Omental fat pad (tissue), 4 donors: Measurements from ENCODE around the gene SMIM12. TPM values are rescaled to one million over a fixed set of nuclear protein-coding genes. Genes with fewer than 3 reads are reported as not detected.

Experiments used
- ATAC-seq: fragments of 150-250 bp; one replicate; pipeline ENCODE4 v1.9.1; 2016; ENCODE audit warnings: mild to moderate bottlenecking, moderate library complexity; ENCODE audit not compliant: low FRiP score
- DNase-seq: peaks from one replicate; pipeline ENCODE4 v3.0.0-alpha.2; 2019; ENCODE audit warnings: low spot score
- total RNA-seq, 4 donors: library from RNA; depleted of rRNA; stranded (reverse); fragments of >200 nt; gene quantifications; one replicate each; pipeline ENCODE4 v1.1.0, GENCODE V29; 2016
- TF ChIP-seq, protein P1 (sequence below), 3 donors: fragments of 450-650 bp; IDR thresholded peaks; one replicate each; pipeline ENCODE4 v1.5.1; 2016 to 2017; ENCODE audit warnings: antibody characterized with exemption in 3 of 3, mild to moderate bottlenecking in 3 of 3, moderate library complexity in 2 of 3

The SMIM12 gene
- total RNA-seq, 4 donors from 2014 or later: 34.0 to 65.4 (median 42.1) TPM

- TF ChIP-seq, protein P1, sequence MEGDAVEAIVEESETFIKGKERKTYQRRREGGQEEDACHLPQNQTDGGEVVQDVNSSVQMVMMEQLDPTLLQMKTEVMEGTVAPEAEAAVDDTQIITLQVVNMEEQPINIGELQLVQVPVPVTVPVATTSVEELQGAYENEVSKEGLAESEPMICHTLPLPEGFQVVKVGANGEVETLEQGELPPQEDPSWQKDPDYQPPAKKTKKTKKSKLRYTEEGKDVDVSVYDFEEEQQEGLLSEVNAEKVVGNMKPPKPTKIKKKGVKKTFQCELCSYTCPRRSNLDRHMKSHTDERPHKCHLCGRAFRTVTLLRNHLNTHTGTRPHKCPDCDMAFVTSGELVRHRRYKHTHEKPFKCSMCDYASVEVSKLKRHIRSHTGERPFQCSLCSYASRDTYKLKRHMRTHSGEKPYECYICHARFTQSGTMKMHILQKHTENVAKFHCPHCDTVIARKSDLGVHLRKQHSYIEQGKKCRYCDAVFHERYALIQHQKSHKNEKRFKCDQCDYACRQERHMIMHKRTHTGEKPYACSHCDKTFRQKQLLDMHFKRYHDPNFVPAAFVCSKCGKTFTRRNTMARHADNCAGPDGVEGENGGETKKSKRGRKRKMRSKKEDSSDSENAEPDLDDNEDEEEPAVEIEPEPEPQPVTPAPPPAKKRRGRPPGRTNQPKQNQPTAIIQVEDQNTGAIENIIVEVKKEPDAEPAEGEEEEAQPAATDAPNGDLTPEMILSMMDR (IDR thresholded peaks at IDR 0.05): no peak
- ATAC-seq (no peak), DNase-seq (no peak)
Measured at GRCh38 chr1:34840426-34840825, 19.1 kb downstream of the SMIM12 start.

GRCh38 chr1:34839526-34840305, 19.8 kb downstream of the SMIM12 start:
- TF ChIP-seq, protein P1 (IDR thresholded peaks at IDR 0.05): no peak
- ATAC-seq (no peak), DNase-seq (no peak)

DNA sequence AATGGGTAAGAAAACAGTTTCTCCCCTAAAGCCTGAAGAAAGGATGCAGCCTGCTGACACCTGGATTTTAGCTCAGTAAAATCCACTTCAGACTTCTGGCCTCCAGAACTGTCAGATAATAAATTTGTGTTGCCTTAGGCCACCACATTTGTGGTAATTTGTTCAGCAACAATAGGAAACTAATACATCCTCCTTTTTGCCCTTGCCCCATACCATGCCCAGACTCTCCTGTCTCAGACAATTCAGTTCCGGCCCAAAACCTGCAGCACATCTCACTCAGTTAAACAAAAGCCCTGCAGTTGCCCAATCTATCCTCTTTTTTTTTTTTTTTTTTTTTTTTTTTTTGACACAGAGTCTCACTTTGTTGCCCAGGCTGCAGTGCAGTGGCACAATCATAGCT, 25.8 kb downstream of the SMIM12 start:
- TF ChIP-seq, protein P1 (IDR thresholded peaks at IDR 0.05): no peak
- DNase-seq (no peak), ATAC-seq (no peak)

- TF ChIP-seq, protein P1 (IDR thresholded peaks at IDR 0.05): no peak
- ATAC-seq (no peak), DNase-seq (no peak)
Measured at GRCh38 chr1:34831721-34832246, 27.8 kb downstream of the SMIM12 start.

DNA sequence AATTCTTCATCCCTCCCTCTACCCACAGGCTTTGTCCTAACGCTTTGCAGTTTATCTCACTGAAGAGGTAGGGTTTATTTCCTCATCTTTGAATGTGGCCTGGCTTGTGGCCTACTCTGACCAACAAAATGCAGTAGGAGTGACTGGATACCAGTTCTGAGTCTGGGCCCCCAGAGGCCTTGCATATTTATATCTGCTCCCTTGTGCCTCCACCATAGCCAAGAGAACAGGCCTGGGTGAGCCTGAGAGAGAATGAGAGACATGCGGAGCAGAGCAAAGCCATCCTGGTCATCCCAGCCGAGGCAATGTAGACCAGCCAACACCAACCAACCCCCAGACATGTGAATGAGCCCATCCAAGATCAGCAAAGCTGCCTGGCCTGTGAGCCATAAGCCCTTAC, 30.3 kb downstream of the SMIM12 start:
- DNase-seq (no peak), ATAC-seq (no peak)
- TF ChIP-seq, protein P1 (IDR thresholded peaks at IDR 0.05): no peak

- no peak for DNase-seq
- TF ChIP-seq, protein P1 (IDR thresholded peaks at IDR 0.05): no peak
Measured at GRCh38 chr1:34828611-34829010, 30.9 kb downstream of the SMIM12 start.

More at GRCh38 chr1:34828611-34829010, 30.9 kb downstream of the SMIM12 start:
- no peak for ATAC-seq
